Anterior cingulate cortex (tissue), 58 donors: ENCODE data around the gene FLNB.
"Not testable (repeated sequence)": the region's sequence is repeated elsewhere in the genome, so short reads cannot be mapped to it uniquely, and the experiment has no call there.

Experiments
- DNase-seq, 58 donors: peaks; one replicate each; lab custom pipeline; 2025; lab: John Stamatoyannopoulos, UW

The FLNB gene

GRCh38 chr3:57981483-57982087 is 26.6 kb upstream of the FLNB start:
- DNase-seq: no peak

- DNase-seq: no peak
These were observed 25.5 kb upstream of the FLNB start for GRCh38 chr3:57982561-57983243.

GRCh38 chr3:57983734-57984518 is 24.3 kb upstream of the FLNB start:
- DNase-seq: peak in 14 of 58 donors; percentile 3 to 29 (median 10)

- no peak for DNase-seq
These were observed 22.8 kb upstream of the FLNB start for GRCh38 chr3:57985176-57985983.

GRCh38 chr3:57985984-57986246 is 22.3 kb upstream of the FLNB start:
- no peak for DNase-seq

GRCh38 chr3:57986261-57986660 is 22.0 kb upstream of the FLNB start:
- no peak for DNase-seq

- not testable (repeated sequence) for DNase-seq
These were observed 19.0 kb upstream of the FLNB start for GRCh38 chr3:57989198-57989597.

GRCh38 chr3:57989646-57990045 is 18.6 kb upstream of the FLNB start:
- no peak for DNase-seq

GRCh38 chr3:57992452-57993213 is 15.6 kb upstream of the FLNB start:
- DNase-seq: no peak

GRCh38 chr3:57998366-57999283 is 9.6 kb upstream of the FLNB start:
- DNase-seq: peak in 1 of 58 donors; percentile 8

- DNase-seq: no peak
These were observed 8.7 kb upstream of the FLNB start for GRCh38 chr3:57999417-58000115.

- DNase-seq: no peak
These were observed 7.7 kb upstream of the FLNB start for GRCh38 chr3:58000306-58001085.

GRCh38 chr3:58001086-58001467 is 7.1 kb upstream of the FLNB start:
- no peak for DNase-seq

- no peak for DNase-seq
These were observed 6.2 kb upstream of the FLNB start for GRCh38 chr3:58001979-58002378.

GRCh38 chr3:58003093-58003492 is 5.1 kb upstream of the FLNB start:
- no peak for DNase-seq

- DNase-seq: no peak
These were observed 3.2 kb upstream of the FLNB start for GRCh38 chr3:58004973-58005372.

GRCh38 chr3:58005669-58006068 is 2.6 kb upstream of the FLNB start:
- no peak for DNase-seq

- no peak for DNase-seq
These were observed 1.6 kb upstream of the FLNB start for GRCh38 chr3:58006661-58007060.
